ENCODE data around the gene BST1. TPM values are rescaled to one million over a fixed set of nuclear protein-coding genes. Genes with fewer than 3 reads are reported as not detected.

The BST1 gene
- polyA plus RNA-seq, 2 donors, result 0.96 to 1.5 TPM

DNA sequence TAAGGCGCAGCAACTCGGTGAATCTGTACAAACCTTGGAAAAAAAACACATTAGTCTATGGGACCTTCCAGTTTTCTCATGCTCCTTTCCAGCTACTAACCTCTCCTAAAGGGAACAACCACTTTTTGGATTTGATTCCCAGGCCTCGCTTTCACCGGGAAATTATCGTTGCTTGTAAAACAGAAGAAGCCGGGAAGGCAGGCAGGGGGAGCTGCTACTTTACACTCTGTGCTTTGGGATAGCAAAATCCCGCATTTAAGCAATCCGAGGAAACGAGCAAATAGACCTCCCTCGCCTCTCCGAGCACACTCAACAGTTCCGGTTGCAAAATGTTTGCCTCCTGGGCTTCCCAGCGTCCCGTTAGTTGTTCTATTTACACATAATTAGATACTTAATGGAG, 76.4 kb downstream of the BST1 start:
- 1% methylated on average over 14 of the region's 14 CpGs for WGBS, 2 donors
- Histone ChIP-seq H3K4me1 (ENCODE audit: control insufficient read depth in 2 of 2, insufficient read depth in 2 of 2, low read length in 1 of 2) (peaks cover 0 to 3% of the 10 kb centered on the region in 2 donors), H3K27me3 (ENCODE audit: control insufficient read depth in 1 of 2, insufficient read depth in 2 of 2, low read length in 2 of 2) (peaks cover 0 to 6% of the 10 kb centered on the region in 2 donors), H3K27ac (ENCODE audit: low read depth in 2 of 2, low read length in 1 of 2) (peak overlapping the region in 1 of 2 donors; percentile 26), H3K36me3 (ENCODE audit: control insufficient read depth in 2 of 2, insufficient read depth in 2 of 2, low read length in 1 of 2) (no peaks in the 10 kb centered on the region), H3K4me3 (ENCODE audit: low read depth in 1 of 2, low read length in 2 of 2) (peak overlapping the region in 1 of 2 donors; percentile 43), H3K9me3 (ENCODE audit: control insufficient read depth in 2 of 2, insufficient read depth in 1 of 2, low read depth in 1 of 2, low read length in 1 of 2) (no peaks in the 10 kb centered on the region)

DNA sequence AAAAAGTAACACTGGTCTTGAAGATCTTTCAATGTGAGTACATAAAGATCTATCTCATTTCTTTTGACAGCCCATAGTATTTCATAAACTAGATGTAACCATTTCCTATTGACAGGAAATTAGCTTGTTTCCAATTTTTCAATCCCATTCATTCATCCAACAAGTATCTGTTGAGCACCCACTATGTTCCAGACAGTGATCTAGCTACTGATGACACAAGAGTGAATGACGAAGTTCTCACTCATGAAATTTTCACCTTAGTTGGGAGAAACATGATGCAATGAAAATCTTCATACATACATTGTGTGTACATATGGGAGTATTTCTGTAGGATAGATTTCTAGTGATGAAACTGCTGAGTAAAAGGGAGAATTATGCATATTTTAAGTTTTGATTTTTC, 76.9 kb downstream of the BST1 start:
- Histone ChIP-seq H3K4me1 (ENCODE audit: control insufficient read depth in 2 of 2, insufficient read depth in 2 of 2, low read length in 1 of 2) (peaks cover 0 to 3% of the 10 kb centered on the region in 2 donors), H3K4me3 (ENCODE audit: low read depth in 1 of 2, low read length in 2 of 2) (no peak overlapping the region), H3K9me3 (ENCODE audit: control insufficient read depth in 2 of 2, insufficient read depth in 1 of 2, low read depth in 1 of 2, low read length in 1 of 2) (no peaks in the 10 kb centered on the region), H3K27ac (ENCODE audit: low read depth in 2 of 2, low read length in 1 of 2) (no peak overlapping the region), H3K27me3 (ENCODE audit: control insufficient read depth in 1 of 2, insufficient read depth in 2 of 2, low read length in 2 of 2) (peaks cover 0 to 6% of the 10 kb centered on the region in 2 donors), H3K36me3 (ENCODE audit: control insufficient read depth in 2 of 2, insufficient read depth in 2 of 2, low read length in 1 of 2) (no peaks in the 10 kb centered on the region)
- WGBS, 2 donors, result 80 to 96% methylated on average over 1 of the region's 1 CpG

DNA sequence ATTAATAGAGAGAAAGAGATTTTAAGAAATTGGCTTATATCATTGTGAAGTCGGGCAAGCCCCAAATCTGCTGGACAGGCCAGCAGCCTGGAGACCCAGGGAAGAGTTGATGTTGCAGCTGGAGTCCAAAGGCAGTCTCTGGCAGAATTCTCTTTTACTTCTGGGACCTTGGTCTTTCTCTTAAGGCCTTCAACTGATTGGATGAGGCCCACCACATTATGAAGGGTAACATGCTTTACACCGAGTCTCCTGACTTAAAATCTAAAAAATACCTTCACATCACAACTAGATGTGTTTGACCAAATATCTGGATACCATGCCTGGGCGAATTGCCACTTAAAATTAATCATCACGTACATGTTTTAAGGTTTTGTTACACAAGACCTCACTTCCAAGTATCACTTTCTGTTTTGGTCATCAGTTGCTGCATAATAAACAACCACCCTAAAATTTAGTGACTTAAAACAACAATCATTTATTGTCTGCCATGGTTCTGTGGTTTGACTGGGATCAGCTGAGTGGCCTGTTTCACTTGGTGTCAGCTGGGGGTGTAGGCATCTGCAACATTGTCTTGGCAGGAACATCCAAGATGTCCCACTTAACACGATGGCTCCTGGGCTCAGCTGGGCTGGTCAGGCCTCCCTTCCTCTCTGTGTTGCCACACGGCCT, 78.7 kb downstream of the BST1 start:
- Histone ChIP-seq H3K27me3 (ENCODE audit: control insufficient read depth in 1 of 2, insufficient read depth in 2 of 2, low read length in 2 of 2) (peaks cover 0 to 6% of the 10 kb centered on the region in 2 donors), H3K4me1 (ENCODE audit: control insufficient read depth in 2 of 2, insufficient read depth in 2 of 2, low read length in 1 of 2) (peaks cover 0 to 3% of the 10 kb centered on the region in 2 donors), H3K27ac (ENCODE audit: low read depth in 2 of 2, low read length in 1 of 2) (no peak overlapping the region), H3K9me3 (ENCODE audit: control insufficient read depth in 2 of 2, insufficient read depth in 1 of 2, low read depth in 1 of 2, low read length in 1 of 2) (peaks cover 0 to 1% of the 10 kb centered on the region in 2 donors), H3K4me3 (ENCODE audit: low read depth in 1 of 2, low read length in 2 of 2) (no peak overlapping the region), H3K36me3 (ENCODE audit: control insufficient read depth in 2 of 2, insufficient read depth in 2 of 2, low read length in 1 of 2) (no peaks in the 10 kb centered on the region)
- 67 to 73% methylated on average over 6 of the region's 6 CpGs for WGBS, 2 donors

Other genes starting within 250 kb of the BST1 start
- gene CC2D2A, start 233.2 kb upstream of the BST1 start, polyA plus RNA-seq, result 1 to 10 TPM; 4.0 to 4.5 TPM
- 10 to 100 TPM; 37.5 to 39.9 TPM for gene FBXL5, start 47.7 kb upstream of the BST1 start, polyA plus RNA-seq
- gene FAM200B, start 21.2 kb upstream of the BST1 start, polyA plus RNA-seq, result 10 to 100 TPM; 25.7 to 42.6 TPM
- gene CD38, start 75.3 kb downstream of the BST1 start, polyA plus RNA-seq, result 1 to 10 TPM in 1 of 2 donors, under 1 TPM in 1; 0.72 to 1.2 TPM
- gene FGFBP1, start 235.7 kb downstream of the BST1 start, polyA plus RNA-seq, result 100 to 1,000 TPM; 178 to 533 TPM